IMR-90 (cell line): ENCODE measurements around the gene USP33. TPM values are rescaled to one million over a fixed set of nuclear protein-coding genes. Genes with fewer than 3 reads are reported as not detected.

Experiments
- ATAC-seq: fragments of 200-7000 bp; cut with Tn5 transposase; 2 replicates; pipeline ENCODE4 v1.9.1; 2020; ENCODE audit warnings: low read depth, mild to moderate bottlenecking, moderate library complexity
- BruUV-seq: library from RNA; stranded (reverse); fragments of 400-500 nt; replicated peaks from 2 replicates; lab custom pipeline; 2021; lab: Mats Ljungman, UMichigan
- CTCF ChIA-PET: fragments of 300-600 bp; formaldehyde crosslinking; extraction: SDS; loops from one replicate; lab custom pipeline; 2021; ENCODE audit warnings: antibody characterized with exemption; lab: Yijun Ruan, JAX
- POLR2A ChIA-PET: fragments of 300-600 bp; sonication (Branson Sonifier 250); formaldehyde crosslinking; loops from one replicate; lab custom pipeline; 2022; ENCODE audit warnings: antibody characterized with exemption; ENCODE audit not compliant: unreplicated experiment; lab: Charles Lee
- DNase-seq: peaks from one replicate; pipeline ENCODE4 v3.0.0; 2013
- H2AFZ ChIP-seq: replicated peaks from 2 replicates; pipeline ENCODE3; 2013; ENCODE audit warnings: low read length, mild to moderate bottlenecking; ENCODE audit not compliant: poor library complexity
- H2AK5ac ChIP-seq: 2 replicates; pipeline ENCODE4 v1.6.1; 2013; ENCODE audit warnings: low read depth, low read length, inconsistent platforms
- H2AK9ac ChIP-seq: replicated peaks from 2 replicates; pipeline ENCODE3; 2013; ENCODE audit warnings: mild to moderate bottlenecking, low read depth, low read length, moderate library complexity; ENCODE audit not compliant: poor library complexity
- H2BK120ac ChIP-seq: 2 replicates; pipeline ENCODE4 v1.6.1; 2013; ENCODE audit warnings: low read depth, low read length, inconsistent platforms
- H2BK15ac ChIP-seq: 3 replicates; pipeline ENCODE4 v1.6.1; 2013; ENCODE audit warnings: low read depth, low read length, inconsistent platforms
- H2BK20ac ChIP-seq: 2 replicates; pipeline ENCODE4 v1.6.1; 2013; ENCODE audit warnings: low read depth, mild to moderate bottlenecking, inconsistent platforms, low read length, moderate library complexity
- H2BK5ac ChIP-seq: 2 replicates; pipeline ENCODE4 v1.6.1; 2013; ENCODE audit warnings: mild to moderate bottlenecking, low read depth, low read length, inconsistent platforms; ENCODE audit not compliant: poor library complexity, severe bottlenecking
- H3K14ac ChIP-seq: replicated peaks from 2 replicates; pipeline ENCODE4 v1.6.1; 2013; ENCODE audit warnings: low read depth, low read length, inconsistent platforms
- H3K18ac ChIP-seq: 2 replicates; pipeline ENCODE4 v1.6.1; 2013; ENCODE audit warnings: low read depth, low read length, control low read depth
- H3K23ac ChIP-seq: 2 replicates; pipeline ENCODE4 v1.6.1; 2013; ENCODE audit warnings: low read depth, low read length, inconsistent platforms
- H3K27ac ChIP-seq: 2 replicates; pipeline ENCODE4 v1.5.1; 2013; ENCODE audit warnings: mild to moderate bottlenecking, control low read depth, low read length; ENCODE audit not compliant: insufficient read depth
- H3K27me3 ChIP-seq: 2 replicates; pipeline ENCODE4 v1.6.1; 2013; ENCODE audit warnings: low read length; ENCODE audit not compliant: control insufficient read depth, insufficient read depth
- H3K36me3 ChIP-seq: 2 replicates; pipeline ENCODE4 v1.6.1; 2013; ENCODE audit warnings: low read length, mixed read lengths; ENCODE audit not compliant: control insufficient read depth, insufficient read depth
- H3K4ac ChIP-seq: 2 replicates; pipeline ENCODE4 v1.6.1; 2013; ENCODE audit warnings: low read depth, low read length, inconsistent platforms
- H3K4me1 ChIP-seq: 2 replicates; pipeline ENCODE4 v1.6.1; 2013; ENCODE audit warnings: low read length, mixed read lengths; ENCODE audit not compliant: control insufficient read depth, insufficient read depth
- H3K4me2 ChIP-seq: 2 replicates; pipeline ENCODE4 v1.6.1; 2013; ENCODE audit warnings: low read depth, mild to moderate bottlenecking, control low read depth, low read length, moderate library complexity
- H3K4me3 ChIP-seq: 2 replicates; pipeline ENCODE4 v1.5.1; 2013; ENCODE audit warnings: low read depth, mild to moderate bottlenecking, control low read depth, low read length, moderate library complexity; ENCODE audit not compliant: insufficient read depth
- H3K56ac ChIP-seq: 2 replicates; pipeline ENCODE4 v1.6.1; 2013; ENCODE audit warnings: low read length, inconsistent platforms; ENCODE audit not compliant: insufficient read depth; ENCODE audit errors: extremely low read depth
- H3K79me1 ChIP-seq, 2 experiments: 2 replicates each; pipeline ENCODE4 v1.6.1; 2013; ENCODE audit warnings: low read length in 2 of 2, inconsistent platforms in 1 of 2, low read depth in 1 of 2
- H3K9ac ChIP-seq: 2 replicates; pipeline ENCODE4 v1.6.1; 2013; ENCODE audit warnings: low read depth, low read length, control low read depth
- H3K9me1 ChIP-seq: 2 replicates; pipeline ENCODE4 v1.6.1; 2013; ENCODE audit warnings: low read length, inconsistent platforms; ENCODE audit not compliant: insufficient read depth
- H3K9me3 ChIP-seq: 2 replicates; pipeline ENCODE4 v1.6.1; 2013; ENCODE audit warnings: low read length; ENCODE audit not compliant: control insufficient read depth, insufficient read depth
- H4K20me1 ChIP-seq: 2 replicates; pipeline ENCODE4 v1.6.1; 2013; ENCODE audit warnings: low read length, inconsistent platforms; ENCODE audit not compliant: insufficient read depth
- H4K5ac ChIP-seq: 2 replicates; pipeline ENCODE4 v1.6.1; 2013; ENCODE audit warnings: mild to moderate bottlenecking, low read depth, low read length, control low read depth
- H4K8ac ChIP-seq, 2 experiments: 2 replicates each; pipeline ENCODE4 v1.6.1; 2013; ENCODE audit warnings: low read depth in 2 of 2, low read length in 2 of 2, control low read depth in 1 of 2, inconsistent platforms in 1 of 2
- H4K91ac ChIP-seq: 2 replicates; pipeline ENCODE4 v1.6.1; 2013; ENCODE audit warnings: low read depth, low read length, inconsistent platforms; ENCODE audit not compliant: insufficient read depth
- BHLHE40 ChIP-seq: fragments of 150-350 bp; IDR thresholded peaks from 2 replicates; pipeline ENCODE4 v1.6.1; 2016; ENCODE audit warnings: mild to moderate bottlenecking, low read depth, low read length
- CEBPB ChIP-seq: IDR thresholded peaks from 2 replicates; pipeline ENCODE4 v1.6.1; 2012; ENCODE audit warnings: low read depth, low read length, improper control_type of control experiment
- CHD1 ChIP-seq: IDR thresholded peaks from 2 replicates; pipeline ENCODE4 v1.6.1; 2012; ENCODE audit warnings: low read depth, low read length, improper control_type of control experiment
- CTCF ChIP-seq: conservative IDR thresholded peaks from 2 replicates; pipeline ENCODE4 v1.5.1; 2012; ENCODE audit warnings: mild to moderate bottlenecking, low read depth, low read length, improper control_type of control experiment
- ELK1 ChIP-seq: fragments of 150-350 bp; IDR thresholded peaks from 2 replicates; pipeline ENCODE4 v1.6.1; 2016; ENCODE audit warnings: low read depth, mild to moderate bottlenecking, low read length, moderate library complexity, borderline replicate concordance
- FOS ChIP-seq: fragments of 150-350 bp; IDR thresholded peaks from 2 replicates; pipeline ENCODE4 v1.6.1; 2016; ENCODE audit warnings: low read depth, low read length
- MAFK ChIP-seq: IDR thresholded peaks from 2 replicates; pipeline ENCODE4 v1.6.1; 2012; ENCODE audit warnings: low read depth, low read length, improper control_type of control experiment
- MAZ ChIP-seq: IDR thresholded peaks from 2 replicates; pipeline ENCODE4 v1.6.1; 2012; ENCODE audit warnings: low read depth, mild to moderate bottlenecking, low read length, improper control_type of control experiment, moderate library complexity, borderline replicate concordance
- MXI1 ChIP-seq: IDR thresholded peaks from 2 replicates; pipeline ENCODE4 v1.6.1; 2012; ENCODE audit warnings: low read depth, mild to moderate bottlenecking, low read length, moderate library complexity, borderline replicate concordance
- NFE2L2 ChIP-seq: fragments of 150-350 bp; IDR thresholded peaks from 2 replicates; pipeline ENCODE4 v1.6.1; 2016; ENCODE audit warnings: low read depth, mild to moderate bottlenecking, low read length
- POLR2A ChIP-seq: IDR thresholded peaks from 2 replicates; pipeline ENCODE4 v1.6.1; 2012; ENCODE audit warnings: mild to moderate bottlenecking, low read depth, low read length
- RAD21 ChIP-seq: IDR thresholded peaks from 2 replicates; pipeline ENCODE4 v1.6.1; 2012; ENCODE audit warnings: low read length, improper control_type of control experiment
- RCOR1 ChIP-seq: IDR thresholded peaks from 2 replicates; pipeline ENCODE4 v1.6.1; 2012; ENCODE audit warnings: mild to moderate bottlenecking, low read length, improper control_type of control experiment; ENCODE audit not compliant: insufficient replicate concordance
- RFX5 ChIP-seq: IDR thresholded peaks from 2 replicates; pipeline ENCODE4 v1.8.0; 2012; ENCODE audit warnings: low read depth, mild to moderate bottlenecking, low read length, moderate library complexity
- SMC3 ChIP-seq: fragments of 150-350 bp; IDR thresholded peaks from 2 replicates; pipeline ENCODE4 v1.6.1; 2016; ENCODE audit warnings: low read depth, mild to moderate bottlenecking, antibody characterized with exemption, low read length, moderate library complexity
- USF2 ChIP-seq: fragments of 150-350 bp; IDR thresholded peaks from 2 replicates; pipeline ENCODE4 v1.6.1; 2017; ENCODE audit warnings: mild to moderate bottlenecking, antibody characterized with exemption, low read length, low read depth
- WGBS, 2 experiments: methylation state at CpG; one replicate each; pipeline versions ENCODE4 v1.1.5 to v1.1.7; 2013; ENCODE audit warnings: missing lambda C conversion rate in 2 of 2; ENCODE audit not compliant: insufficient read length in 1 of 2; ENCODE audit errors: extremely low coverage in 2 of 2; 5-methylcytosine and 5-hydroxymethylcytosine counted together
- dilution Hi-C: fragments of 300-500 bp; cut with HindIII; formaldehyde crosslinking; loops from one replicate; pipeline ENCODE4 v1.14.3; 2018; ENCODE audit warnings: low sequenced_read_pairs; ENCODE audit not compliant: unreplicated experiment
- in situ Hi-C: fragments of 300-500 bp; cut with MboI; formaldehyde crosslinking; loops from 3 replicates; pipeline ENCODE4 v1.14.3; 2019; ENCODE audit warnings: low sequenced_read_pairs, inconsistent platforms, mixed read lengths
- intact Hi-C: fragments of 100-400 bp; cut with micrococcal nuclease; formaldehyde crosslinking; loops from 2 replicates; pipeline ENCODE4 v1.10.0; 2022
- polyA plus RNA-seq, 3 experiments: library from polyadenylated mRNA; depleted of rRNA; stranded (reverse); fragments of >200 nt; gene quantifications; 2 replicates each; pipeline ENCODE4 v1.2.3, GENCODE V29; 2012; ENCODE audit warnings: low replicate concordance in 1 of 3
- total RNA-seq: library from RNA; depleted of rRNA; stranded (reverse); fragments of >200 nt; gene quantifications from 2 replicates; pipeline ENCODE4 v1.2.3, GENCODE V29; 2012

Gene USP33
- total and polyA plus RNA-seq, 2 of the 4 experiments (the other 2 are of a cell fraction), result 33.7 to 64.5 TPM

GRCh38 chr1:77794550-77794949, 34.9 kb upstream of the USP33 start:
- Histone ChIP-seq H2BK5ac (no peak overlapping the region), H3K56ac (no peak overlapping the region), H2AK5ac (no peak overlapping the region), H3K4me1 (peaks cover 3% of the 10 kb centered on the region; the same call in 1 of the 2 replicates), H3K27ac (no peak overlapping the region), H2BK15ac (no peak overlapping the region), H2BK20ac (no peak overlapping the region), H3K36me3 (peaks cover 6% of the 10 kb centered on the region; the same call in 1 of the 2 replicates), H2AK9ac (no peak overlapping the region), H4K91ac (no peak overlapping the region), H3K23ac (no peak overlapping the region), H4K20me1 (no peaks in the 10 kb centered on the region), H2BK120ac (no peak overlapping the region), H3K79me1 (peaks cover 22 to 31% of the 10 kb centered on the region in 2 experiments), H3K9me1 (peaks cover 2% of the 10 kb centered on the region; the same call in 1 of the 2 replicates), H3K27me3 (no peaks in the 10 kb centered on the region), H3K18ac (no peak overlapping the region), H4K5ac (no peak overlapping the region), H3K14ac (no peak overlapping the region), H3K9ac (no peak overlapping the region), H3K4ac (no peak overlapping the region), H2AFZ (no peak overlapping the region), H3K4me3 (no peak overlapping the region), H3K9me3 (no peaks in the 10 kb centered on the region), H4K8ac (no peak overlapping the region), H3K4me2 (no peak overlapping the region)
- in situ Hi-C loops, result no loop called here
- dilution Hi-C loops, result no loop called here
- ChIA-PET POLR2A (no interaction called here), CTCF (no interaction called here)
- no peak for DNase-seq
- no TSS peak for BruUV-seq
- intact Hi-C loops, result no loop called here
- TF ChIP-seq CHD1 (no peak), RFX5 (no peak), ELK1 (no peak), RAD21 (no peak), USF2 (no peak), NFE2L2 (no peak), CEBPB (no peak), MAFK (no peak), FOS (no peak), SMC3 (no peak), RCOR1 (no peak), POLR2A (no peak), MXI1 (no peak), MAZ (no peak), CTCF (no peak), BHLHE40 (no peak)
- no CpG with 5 or more reads among the region's 3 CpGs for WGBS, 2 experiments
- ATAC-seq, result no peak
